ENCODE measurements around the gene PPIL4. TPM values are rescaled to one million over a fixed set of nuclear protein-coding genes. Genes with fewer than 3 reads are reported as not detected.

PPIL4 gene
- total and polyA plus RNA-seq, 2 donors (not counting 1 experiment from before 2014, with no cell fraction given): 3.1 to 34.3 TPM

GRCh38 chr6:149592983-149593382 is 47.1 kb upstream of the PPIL4 start:
- TF ChIP-seq EZH2 (IDR thresholded peaks at IDR 0.05; ENCODE audit: borderline replicate concordance, insufficient read depth, low read depth, low read length, poor library complexity, severe bottlenecking): no peak
- no peaks in the 10 kb centered on the region for H3K4me1 Mint-ChIP-seq
- peaks cover 6 to 44% of the 10 kb centered on the region in 2 experiments for H3K36me3 ChIP-seq (replicated peaks in 1 of 2; ENCODE audit: control extremely low read depth in 1 of 2, control insufficient read depth in 1 of 2, extremely low read depth in 1 of 2, insufficient read depth in 2 of 2, low read length in 1 of 2)
- no CpG with 5 or more reads among the region's 2 CpGs for WGBS (ENCODE audit: insufficient coverage)
- no peak overlapping the region for H3K27ac Mint-ChIP-seq
- no peaks in the 10 kb centered on the region for H3K9me3 ChIP-seq (ENCODE audit: control extremely low read depth in 1 of 3, control insufficient read depth in 2 of 3, insufficient read depth in 1 of 3, low read length in 2 of 3)
- no peaks in the 10 kb centered on the region for H3K27me3 ChIP-seq (replicated peaks in 1 of 4; ENCODE audit: control extremely low read depth in 1 of 4, control insufficient read depth in 3 of 4, insufficient read depth in 4 of 4, low read length in 3 of 4)
- ATAC-seq (ENCODE audit: low read depth) (no peak), DNase-seq (no peak)
- no peak overlapping the region for H3K4me3 ChIP-seq (ENCODE audit: control extremely low read depth in 1 of 5, extremely low read depth in 1 of 5, insufficient read depth in 1 of 5, low read depth in 2 of 5, low read length in 4 of 5)
- H3K4me3 Mint-ChIP-seq: no peak overlapping the region
- no peak overlapping the region for H3K27ac ChIP-seq (ENCODE audit: low read length in 2 of 2)
- ChIA-PET POLR2A (interaction anchor here (0.7 kb wide), 1 partner anchor 23 kb away, joined by 3 read pairs; no protein-coding TSS in a partner anchor), CTCF (no interaction called here)
- H3K4me2 ChIP-seq (replicated peaks; ENCODE audit: low read depth, low read length, poor library complexity, severe bottlenecking): no peak overlapping the region
- no peak overlapping the region for H2AFZ ChIP-seq (ENCODE audit: insufficient read depth, low read depth, low read length, poor library complexity, severe bottlenecking)
- no peaks in the 10 kb centered on the region for H3K27me3 Mint-ChIP-seq
- intact Hi-C loops (cut with micrococcal nuclease): no loop called here
- no peaks in the 10 kb centered on the region for H3K4me1 ChIP-seq (ENCODE audit: control insufficient read depth in 2 of 2, insufficient read depth in 2 of 2, low read length in 2 of 2)
- H4K20me1 ChIP-seq (ENCODE audit: control insufficient read depth, insufficient read depth, low read length, poor library complexity, severe bottlenecking): no peaks in the 10 kb centered on the region
- H3K79me2 ChIP-seq (ENCODE audit: control insufficient read depth, insufficient read depth, low read length): no peaks in the 10 kb centered on the region
- H3K9ac ChIP-seq (ENCODE audit: low read length): no peak overlapping the region
- no peaks in the 10 kb centered on the region for H3K9me3 Mint-ChIP-seq (ENCODE audit: insufficient read depth)

DNA sequence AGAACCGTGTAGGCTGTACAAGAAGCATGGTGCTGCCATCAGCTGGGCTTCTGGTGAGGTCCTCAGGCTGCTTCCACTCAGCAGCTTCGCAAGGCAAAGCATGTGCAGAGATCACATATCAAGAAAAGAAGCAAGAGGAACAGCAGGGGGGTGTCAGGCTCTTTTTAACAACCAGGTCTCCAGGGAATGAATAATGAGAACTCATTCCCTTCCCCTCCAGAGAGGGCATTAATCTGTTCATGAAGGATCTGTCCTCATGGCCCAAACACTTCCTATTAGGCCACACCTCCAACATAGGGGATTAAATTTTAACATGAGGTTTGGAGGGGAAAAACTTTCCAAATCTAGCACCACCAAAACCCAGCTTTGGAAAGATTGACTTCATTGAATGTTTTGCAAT is 40.3 kb upstream of the PPIL4 start:
- POLR2A ChIA-PET: no interaction called here
- no peak overlapping the region for H3K4me3 ChIP-seq (ENCODE audit: control extremely low read depth in 1 of 5, extremely low read depth in 1 of 5, insufficient read depth in 1 of 5, low read depth in 2 of 5, low read length in 4 of 5)
- ATAC-seq (ENCODE audit: low read depth) (no peak), DNase-seq (no peak)
- H3K9me3 ChIP-seq (ENCODE audit: control extremely low read depth in 1 of 3, control insufficient read depth in 2 of 3, insufficient read depth in 1 of 3, low read length in 2 of 3): no peaks in the 10 kb centered on the region
- WGBS (ENCODE audit: insufficient coverage): 88% methylated on average over 1 of the region's 2 CpGs
- CTCF ChIA-PET: no interaction called here
- TF ChIP-seq EZH2 (IDR thresholded peaks at IDR 0.05; ENCODE audit: borderline replicate concordance, insufficient read depth, low read depth, low read length, poor library complexity, severe bottlenecking): no peak
- TF ChIP-seq, protein P1, sequence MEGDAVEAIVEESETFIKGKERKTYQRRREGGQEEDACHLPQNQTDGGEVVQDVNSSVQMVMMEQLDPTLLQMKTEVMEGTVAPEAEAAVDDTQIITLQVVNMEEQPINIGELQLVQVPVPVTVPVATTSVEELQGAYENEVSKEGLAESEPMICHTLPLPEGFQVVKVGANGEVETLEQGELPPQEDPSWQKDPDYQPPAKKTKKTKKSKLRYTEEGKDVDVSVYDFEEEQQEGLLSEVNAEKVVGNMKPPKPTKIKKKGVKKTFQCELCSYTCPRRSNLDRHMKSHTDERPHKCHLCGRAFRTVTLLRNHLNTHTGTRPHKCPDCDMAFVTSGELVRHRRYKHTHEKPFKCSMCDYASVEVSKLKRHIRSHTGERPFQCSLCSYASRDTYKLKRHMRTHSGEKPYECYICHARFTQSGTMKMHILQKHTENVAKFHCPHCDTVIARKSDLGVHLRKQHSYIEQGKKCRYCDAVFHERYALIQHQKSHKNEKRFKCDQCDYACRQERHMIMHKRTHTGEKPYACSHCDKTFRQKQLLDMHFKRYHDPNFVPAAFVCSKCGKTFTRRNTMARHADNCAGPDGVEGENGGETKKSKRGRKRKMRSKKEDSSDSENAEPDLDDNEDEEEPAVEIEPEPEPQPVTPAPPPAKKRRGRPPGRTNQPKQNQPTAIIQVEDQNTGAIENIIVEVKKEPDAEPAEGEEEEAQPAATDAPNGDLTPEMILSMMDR (IDR thresholded peaks at IDR 0.05): no peak
- H3K9ac ChIP-seq (ENCODE audit: low read length): no peak overlapping the region
- H4K20me1 ChIP-seq (ENCODE audit: control insufficient read depth, insufficient read depth, low read length, poor library complexity, severe bottlenecking): no peaks in the 10 kb centered on the region
- H3K79me2 ChIP-seq (ENCODE audit: control insufficient read depth, insufficient read depth, low read length): no peaks in the 10 kb centered on the region
- no peak overlapping the region for H3K4me2 ChIP-seq (replicated peaks; ENCODE audit: low read depth, low read length, poor library complexity, severe bottlenecking)
- Mint-ChIP-seq H3K9me3 (ENCODE audit: insufficient read depth) (no peaks in the 10 kb centered on the region), H3K4me1 (no peaks in the 10 kb centered on the region), H3K27me3 (no peaks in the 10 kb centered on the region), H3K4me3 (no peak overlapping the region), H3K27ac (no peak overlapping the region)
- peaks cover 2 to 57% of the 10 kb centered on the region in 2 experiments for H3K36me3 ChIP-seq (replicated peaks in 1 of 2; ENCODE audit: control extremely low read depth in 1 of 2, control insufficient read depth in 1 of 2, extremely low read depth in 1 of 2, insufficient read depth in 2 of 2, low read length in 1 of 2)
- no peaks in the 10 kb centered on the region for H3K27me3 ChIP-seq (replicated peaks in 1 of 4; ENCODE audit: control extremely low read depth in 1 of 4, control insufficient read depth in 3 of 4, insufficient read depth in 4 of 4, low read length in 3 of 4)
- intact Hi-C loops (cut with micrococcal nuclease): no loop called here
- no peak overlapping the region for H3K27ac ChIP-seq (ENCODE audit: low read length in 2 of 2)
- H3K4me1 ChIP-seq (ENCODE audit: control insufficient read depth in 2 of 2, insufficient read depth in 2 of 2, low read length in 2 of 2): no peaks in the 10 kb centered on the region
- no peak overlapping the region for H2AFZ ChIP-seq (ENCODE audit: insufficient read depth, low read depth, low read length, poor library complexity, severe bottlenecking)

All from B cell (primary cell).